H1 (cell line): ENCODE data around the gene SLN.

Source experiments
- CBX5 ChIP-seq: fragments of 300-800, 300-1000 bp; sonication (generic); IDR thresholded peaks from 2 replicates; pipeline ENCODE4 v1.7.1; 2016; ENCODE audit warnings: antibody characterized with exemption, low read length, low read depth
- CBX8 ChIP-seq: fragments of 300-800, 300-1000 bp; sonication (generic); IDR thresholded peaks from 2 replicates; pipeline ENCODE4 v1.7.1; 2016; ENCODE audit warnings: low read depth, low read length, borderline replicate concordance
- FOSL1 ChIP-seq: IDR thresholded peaks from 2 replicates; pipeline ENCODE4 v1.6.1; 2011; ENCODE audit warnings: mild to moderate bottlenecking, low read depth, low read length, moderate library complexity; ENCODE audit not compliant: insufficient read depth
- JUN ChIP-seq: IDR thresholded peaks from 2 replicates; pipeline ENCODE4 v1.6.1; 2011; ENCODE audit warnings: low read depth, mild to moderate bottlenecking, improper control_type of control experiment, low read length

DNA sequence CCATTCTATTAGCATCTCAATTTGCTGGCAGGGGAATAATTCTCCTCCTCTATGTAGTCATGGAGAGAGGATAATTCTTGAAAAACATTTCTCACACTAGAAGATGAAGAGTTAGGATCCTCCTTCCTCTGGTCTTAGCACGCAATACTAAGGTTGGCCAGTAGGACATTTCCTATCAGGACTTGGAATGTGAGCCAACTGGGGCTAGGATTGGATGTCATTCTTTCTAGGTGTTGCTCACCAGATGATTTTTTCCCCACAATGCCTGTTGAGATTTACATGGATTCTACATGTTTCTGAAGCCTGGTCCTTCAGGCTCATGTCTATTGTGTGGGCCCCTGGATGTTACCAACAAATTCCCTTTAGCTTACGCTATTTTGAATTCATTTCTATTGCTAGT, 28.0 kb downstream of the SLN start:
- TF ChIP-seq CBX8, result no peak
- TF ChIP-seq FOSL1, result no peak
- no peak for TF ChIP-seq JUN
- no peak for TF ChIP-seq CBX5
